ENCODE results near the gene PDE4B. TPM values are rescaled to one million over a fixed set of nuclear protein-coding genes. Genes with fewer than 3 reads are reported as not detected.
"Not testable (repeated sequence)": the region's sequence is repeated elsewhere in the genome, so short reads cannot be mapped to it uniquely, and the experiment has no call there.

The PDE4B gene
- total RNA-seq, 1 experiment from 2014 or later: 83.5 TPM

- DNase-seq (ENCODE audit: extremely low read depth, low read depth): not testable (repeated sequence)
Observed at GRCh38 chr1:65878342-65878741, 85.6 kb downstream of the PDE4B start.

- DNase-seq (ENCODE audit: extremely low read depth, low read depth): no peak
Observed at GRCh38 chr1:65880611-65881010, 87.9 kb downstream of the PDE4B start.

GRCh38 chr1:65881067-65881594 lies 88.4 kb downstream of the PDE4B start:
- no peak for DNase-seq (ENCODE audit: extremely low read depth, low read depth)

- no peak for DNase-seq (ENCODE audit: extremely low read depth, low read depth)
Observed at GRCh38 chr1:65882076-65882475, 89.4 kb downstream of the PDE4B start.

GRCh38 chr1:65889441-65889840 lies 96.7 kb downstream of the PDE4B start:
- DNase-seq (ENCODE audit: extremely low read depth, low read depth): no peak

GRCh38 chr1:65890201-65890843 lies 97.6 kb downstream of the PDE4B start:
- no peak for DNase-seq (ENCODE audit: extremely low read depth, low read depth)

GRCh38 chr1:65894738-65895605 lies 102.3 kb downstream of the PDE4B start:
- DNase-seq (ENCODE audit: extremely low read depth, low read depth): no peak

- no peak for DNase-seq (ENCODE audit: extremely low read depth, low read depth)
Observed at GRCh38 chr1:65896721-65897120, 104.0 kb downstream of the PDE4B start.

- no peak for DNase-seq (ENCODE audit: extremely low read depth, low read depth)
Observed at GRCh38 chr1:65897485-65897884, 104.8 kb downstream of the PDE4B start.

- DNase-seq (ENCODE audit: extremely low read depth, low read depth): peak; percentile 6
Observed at GRCh38 chr1:65904681-65905083, 112.0 kb downstream of the PDE4B start.

GRCh38 chr1:65910432-65910831 lies 117.7 kb downstream of the PDE4B start:
- DNase-seq (ENCODE audit: extremely low read depth, low read depth): no peak

GRCh38 chr1:65911679-65912078 lies 119.0 kb downstream of the PDE4B start:
- no peak for DNase-seq (ENCODE audit: extremely low read depth, low read depth)

GRCh38 chr1:65918564-65918963 lies 125.9 kb downstream of the PDE4B start:
- DNase-seq (ENCODE audit: extremely low read depth, low read depth): no peak

- no peak for DNase-seq (ENCODE audit: extremely low read depth, low read depth)
Observed at GRCh38 chr1:65921446-65921845, 128.8 kb downstream of the PDE4B start.

- no peak for DNase-seq (ENCODE audit: extremely low read depth, low read depth)
Observed at GRCh38 chr1:65924471-65924870, 131.8 kb downstream of the PDE4B start.

GRCh38 chr1:65938506-65938905 lies 145.8 kb downstream of the PDE4B start:
- DNase-seq (ENCODE audit: extremely low read depth, low read depth): no peak

- no peak for DNase-seq (ENCODE audit: extremely low read depth, low read depth)
Observed at GRCh38 chr1:65939191-65939590, 146.5 kb downstream of the PDE4B start.

GRCh38 chr1:65939636-65940035 lies 146.9 kb downstream of the PDE4B start:
- DNase-seq (ENCODE audit: extremely low read depth, low read depth): no peak

- DNase-seq (ENCODE audit: extremely low read depth, low read depth): no peak
Observed at GRCh38 chr1:65940126-65940525, 147.4 kb downstream of the PDE4B start.

GRCh38 chr1:65942476-65942875 lies 149.8 kb downstream of the PDE4B start:
- DNase-seq (ENCODE audit: extremely low read depth, low read depth): no peak

GRCh38 chr1:65946376-65946775 lies 153.7 kb downstream of the PDE4B start:
- DNase-seq (ENCODE audit: extremely low read depth, low read depth): no peak

- DNase-seq (ENCODE audit: extremely low read depth, low read depth): no peak
Observed at GRCh38 chr1:65946960-65947359, 154.3 kb downstream of the PDE4B start.

Measured in NCI-H460 (cell line).